ENCODE data around the gene MARCO.

The MARCO gene

DNA sequence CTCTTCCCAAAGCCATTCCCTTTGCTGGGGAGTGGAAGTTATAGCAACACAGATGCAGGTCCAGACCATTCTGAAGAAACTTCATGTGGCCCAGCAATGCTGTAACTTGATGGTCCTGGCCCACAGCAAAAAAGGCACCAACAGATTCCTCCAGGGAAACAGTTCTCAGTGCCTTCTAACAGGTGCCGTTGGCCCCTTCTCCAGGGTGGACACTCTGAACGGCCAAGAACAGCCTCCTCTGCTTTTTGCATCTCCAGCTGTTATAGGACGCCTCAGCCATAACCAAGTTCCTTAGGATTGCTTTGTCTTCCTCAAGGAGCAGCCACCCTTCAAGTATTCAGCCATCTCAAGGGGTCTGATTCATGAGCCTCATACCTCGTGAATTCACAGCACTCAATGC is 38.0 kb downstream of the MARCO start:
- H3K4me1 ChIP-seq (ENCODE audit: control insufficient read depth in 1 of 2, insufficient read depth in 2 of 2, low read length in 2 of 2): no peaks in the 10 kb centered on the region
- H3K4me3 ChIP-seq (ENCODE audit: low read depth in 1 of 2, low read length in 2 of 2): no peak overlapping the region
- H3K36me3 ChIP-seq (ENCODE audit: control insufficient read depth in 1 of 2, insufficient read depth in 2 of 2, low read length in 2 of 2): no peaks in the 10 kb centered on the region
- no peaks in the 10 kb centered on the region for H3K27me3 ChIP-seq (ENCODE audit: low read depth, low read length)
- H3K27ac ChIP-seq (ENCODE audit: low read length): no peak overlapping the region
- H3K9me3 ChIP-seq (ENCODE audit: control insufficient read depth in 1 of 2, low read length in 2 of 2): peaks cover 0 to 3% of the 10 kb centered on the region in 2 donors

DNA sequence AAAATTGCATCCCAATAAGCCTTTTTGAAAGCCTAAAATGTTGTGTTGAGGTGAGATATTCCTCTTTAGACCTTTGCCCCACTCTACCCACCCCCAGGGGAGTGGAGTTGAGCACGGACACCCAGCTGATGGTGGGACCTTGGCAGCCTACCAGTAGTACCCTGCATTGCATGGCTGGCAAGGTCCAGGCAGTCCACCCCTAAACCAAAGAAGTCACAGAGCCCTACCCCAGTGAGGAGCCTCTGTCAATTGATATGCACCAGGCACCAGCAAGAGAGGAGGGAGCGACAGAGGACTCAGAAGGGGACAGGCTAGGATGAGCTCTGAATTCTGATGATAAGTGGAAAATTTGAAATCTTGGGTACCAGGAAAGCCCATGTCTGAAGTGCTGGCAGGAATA is 38.6 kb downstream of the MARCO start:
- Histone ChIP-seq H3K27ac (ENCODE audit: low read length) (no peak overlapping the region), H3K27me3 (ENCODE audit: low read depth, low read length) (no peaks in the 10 kb centered on the region)

DNA sequence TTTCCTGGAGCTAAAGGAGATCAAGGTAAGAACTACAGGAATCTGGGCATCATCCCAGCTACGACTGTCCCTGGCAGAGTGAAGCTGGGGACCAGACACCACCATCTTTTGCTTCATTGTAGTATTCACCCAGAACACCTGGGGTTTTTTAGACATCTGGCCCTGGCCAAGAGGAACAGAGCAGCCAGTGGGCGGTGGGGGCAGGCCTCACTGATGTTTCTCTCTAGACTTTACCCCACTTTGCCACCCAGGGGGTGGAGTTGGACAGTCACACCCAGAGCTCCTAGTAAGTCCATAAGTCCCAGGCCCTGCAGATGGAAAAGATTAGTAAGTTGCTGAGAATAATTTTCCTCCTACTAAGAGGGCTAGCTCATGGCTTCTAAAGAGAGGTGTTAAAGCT is 39.6 kb downstream of the MARCO start:
- Histone ChIP-seq H3K27ac (ENCODE audit: low read length) (no peak overlapping the region), H3K27me3 (ENCODE audit: low read depth, low read length) (no peaks in the 10 kb centered on the region), H3K4me3 (ENCODE audit: low read depth in 1 of 2, low read length in 2 of 2) (no peak overlapping the region), H3K36me3 (ENCODE audit: control insufficient read depth in 1 of 2, insufficient read depth in 2 of 2, low read length in 2 of 2) (no peaks in the 10 kb centered on the region), H3K9me3 (ENCODE audit: control insufficient read depth in 1 of 2, low read length in 2 of 2) (peaks cover 0 to 3% of the 10 kb centered on the region in 2 donors), H3K4me1 (ENCODE audit: control insufficient read depth in 1 of 2, insufficient read depth in 2 of 2, low read length in 2 of 2) (no peaks in the 10 kb centered on the region)

More for the DNA sequence above, 38.6 kb downstream of the MARCO start:
- Histone ChIP-seq H3K9me3 (ENCODE audit: control insufficient read depth in 1 of 2, low read length in 2 of 2) (peaks cover 0 to 3% of the 10 kb centered on the region in 2 donors), H3K4me1 (ENCODE audit: control insufficient read depth in 1 of 2, insufficient read depth in 2 of 2, low read length in 2 of 2) (no peaks in the 10 kb centered on the region), H3K4me3 (ENCODE audit: low read depth in 1 of 2, low read length in 2 of 2) (no peak overlapping the region), H3K36me3 (ENCODE audit: control insufficient read depth in 1 of 2, insufficient read depth in 2 of 2, low read length in 2 of 2) (no peaks in the 10 kb centered on the region)

DNA sequence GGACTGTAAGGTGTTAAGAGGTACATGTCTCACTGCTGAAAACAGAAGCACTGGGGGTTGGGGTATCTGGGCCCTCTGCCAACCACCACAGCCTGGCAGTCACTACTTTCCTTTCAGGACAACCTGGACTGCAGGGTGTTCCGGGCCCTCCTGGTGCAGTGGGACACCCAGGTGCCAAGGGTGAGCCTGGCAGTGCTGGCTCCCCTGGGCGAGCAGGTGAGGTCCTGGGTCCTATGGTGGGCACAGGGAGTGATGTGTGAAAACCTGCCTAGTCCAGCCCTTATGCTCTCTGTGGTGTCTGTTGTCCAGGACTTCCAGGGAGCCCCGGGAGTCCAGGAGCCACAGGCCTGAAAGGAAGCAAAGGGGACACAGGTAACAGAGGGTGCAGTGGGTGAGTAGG is 40.0 kb downstream of the MARCO start:
- Histone ChIP-seq H3K27me3 (ENCODE audit: low read depth, low read length) (no peaks in the 10 kb centered on the region), H3K4me1 (ENCODE audit: control insufficient read depth in 1 of 2, insufficient read depth in 2 of 2, low read length in 2 of 2) (no peaks in the 10 kb centered on the region), H3K9me3 (ENCODE audit: control insufficient read depth in 1 of 2, low read length in 2 of 2) (peaks cover 0 to 2% of the 10 kb centered on the region in 2 donors), H3K4me3 (ENCODE audit: low read depth in 1 of 2, low read length in 2 of 2) (no peak overlapping the region), H3K27ac (ENCODE audit: low read length) (no peak overlapping the region), H3K36me3 (ENCODE audit: control insufficient read depth in 1 of 2, insufficient read depth in 2 of 2, low read length in 2 of 2) (no peaks in the 10 kb centered on the region)

- Histone ChIP-seq H3K4me1 (ENCODE audit: control insufficient read depth in 1 of 2, insufficient read depth in 2 of 2, low read length in 2 of 2) (no peaks in the 10 kb centered on the region), H3K27ac (ENCODE audit: low read length) (no peak overlapping the region), H3K4me3 (ENCODE audit: low read depth in 1 of 2, low read length in 2 of 2) (no peak overlapping the region), H3K27me3 (ENCODE audit: low read depth, low read length) (no peaks in the 10 kb centered on the region), H3K36me3 (ENCODE audit: control insufficient read depth in 1 of 2, insufficient read depth in 2 of 2, low read length in 2 of 2) (no peaks in the 10 kb centered on the region), H3K9me3 (ENCODE audit: control insufficient read depth in 1 of 2, low read length in 2 of 2) (no peaks in the 10 kb centered on the region)
These were observed 41.1 kb downstream of the MARCO start for GRCh38 chr2:118983133-118983532.

GRCh38 chr2:118983915-118984314 is 41.9 kb downstream of the MARCO start:
- H3K36me3 ChIP-seq (ENCODE audit: control insufficient read depth in 1 of 2, insufficient read depth in 2 of 2, low read length in 2 of 2): no peaks in the 10 kb centered on the region
- H3K27me3 ChIP-seq (ENCODE audit: low read depth, low read length): no peaks in the 10 kb centered on the region
- no peaks in the 10 kb centered on the region for H3K9me3 ChIP-seq (ENCODE audit: control insufficient read depth in 1 of 2, low read length in 2 of 2)
- no peak overlapping the region for H3K27ac ChIP-seq (ENCODE audit: low read length)
- H3K4me1 ChIP-seq (ENCODE audit: control insufficient read depth in 1 of 2, insufficient read depth in 2 of 2, low read length in 2 of 2): no peaks in the 10 kb centered on the region
- H3K4me3 ChIP-seq (ENCODE audit: low read depth in 1 of 2, low read length in 2 of 2): no peak overlapping the region

DNA sequence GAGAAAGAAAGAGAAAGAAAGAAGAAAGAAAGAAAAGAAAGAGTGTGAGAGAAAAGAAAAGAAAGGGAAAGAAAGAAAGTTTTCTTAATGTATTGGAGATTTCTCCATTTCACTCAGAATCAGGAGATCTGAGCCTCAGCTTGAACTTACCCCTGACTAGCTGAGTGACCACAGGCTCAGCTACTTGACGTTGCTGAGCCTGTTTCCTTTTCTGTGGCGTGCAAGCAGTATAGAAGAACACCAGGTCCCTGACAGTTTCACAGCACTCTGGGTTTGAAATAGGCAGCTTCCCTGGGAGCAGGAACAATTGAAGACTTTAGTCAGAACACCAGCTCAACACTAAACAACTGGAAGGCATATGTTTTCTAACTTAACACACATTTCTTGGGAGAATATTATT is 44.7 kb downstream of the MARCO start:
- H3K9me3 ChIP-seq (ENCODE audit: control insufficient read depth in 1 of 2, low read length in 2 of 2): no peaks in the 10 kb centered on the region
- no peaks in the 10 kb centered on the region for H3K4me1 ChIP-seq (ENCODE audit: control insufficient read depth in 1 of 2, insufficient read depth in 2 of 2, low read length in 2 of 2)
- H3K27ac ChIP-seq (ENCODE audit: low read length): no peak overlapping the region
- no peak overlapping the region for H3K4me3 ChIP-seq (ENCODE audit: low read depth in 1 of 2, low read length in 2 of 2)
- H3K27me3 ChIP-seq (ENCODE audit: low read depth, low read length): no peaks in the 10 kb centered on the region
- H3K36me3 ChIP-seq (ENCODE audit: control insufficient read depth in 1 of 2, insufficient read depth in 2 of 2, low read length in 2 of 2): no peaks in the 10 kb centered on the region

DNA sequence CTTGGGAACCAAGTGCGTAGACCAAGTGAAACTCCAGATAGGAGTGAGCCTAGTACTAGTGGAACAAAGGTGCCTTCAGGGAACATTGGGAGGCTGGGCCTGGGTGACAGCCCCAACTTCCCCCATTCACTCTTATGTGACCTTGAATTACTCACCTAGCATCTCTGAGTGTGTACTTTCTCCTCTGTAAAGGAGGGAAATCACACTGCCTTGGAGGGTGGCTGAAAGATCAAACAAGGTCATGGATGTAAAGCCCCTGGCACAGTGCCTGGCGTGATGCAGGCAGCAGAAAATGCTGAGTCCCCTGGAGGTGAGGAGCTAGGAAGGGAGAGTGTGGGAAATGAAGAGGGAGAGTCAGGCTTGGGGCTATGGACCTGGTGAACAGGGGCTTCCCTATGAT is 45.9 kb downstream of the MARCO start:
- H3K27ac ChIP-seq (ENCODE audit: low read length): no peak overlapping the region
- no peaks in the 10 kb centered on the region for H3K27me3 ChIP-seq (ENCODE audit: low read depth, low read length)
- no peaks in the 10 kb centered on the region for H3K4me1 ChIP-seq (ENCODE audit: control insufficient read depth in 1 of 2, insufficient read depth in 2 of 2, low read length in 2 of 2)
- H3K4me3 ChIP-seq (ENCODE audit: low read depth in 1 of 2, low read length in 2 of 2): no peak overlapping the region
- no peaks in the 10 kb centered on the region for H3K36me3 ChIP-seq (ENCODE audit: control insufficient read depth in 1 of 2, insufficient read depth in 2 of 2, low read length in 2 of 2)
- no peaks in the 10 kb centered on the region for H3K9me3 ChIP-seq (ENCODE audit: control insufficient read depth in 1 of 2, low read length in 2 of 2)

DNA sequence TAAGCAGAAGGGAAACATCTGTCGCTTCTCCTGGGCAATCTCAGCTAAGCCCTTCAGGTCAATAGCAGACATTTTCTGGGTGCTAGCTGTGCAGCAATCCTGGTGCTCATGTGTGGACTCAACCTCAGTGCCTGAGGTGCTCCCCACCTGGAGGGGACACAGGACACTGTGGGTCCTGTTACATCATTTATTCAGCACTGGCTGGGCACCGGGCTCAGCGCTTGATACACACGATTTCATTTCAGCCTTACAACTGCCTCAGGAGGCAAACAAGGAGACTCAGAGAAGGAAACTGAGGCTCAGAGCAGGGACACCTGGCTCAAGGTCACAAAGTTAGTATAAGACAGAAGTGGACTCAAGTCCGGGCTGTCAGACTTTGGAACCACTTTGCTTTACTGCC is 46.7 kb downstream of the MARCO start:
- no peaks in the 10 kb centered on the region for H3K9me3 ChIP-seq (ENCODE audit: control insufficient read depth in 1 of 2, low read length in 2 of 2)
- no peak overlapping the region for H3K27ac ChIP-seq (ENCODE audit: low read length)
- no peaks in the 10 kb centered on the region for H3K4me1 ChIP-seq (ENCODE audit: control insufficient read depth in 1 of 2, insufficient read depth in 2 of 2, low read length in 2 of 2)
- H3K27me3 ChIP-seq (ENCODE audit: low read depth, low read length): no peaks in the 10 kb centered on the region
- H3K4me3 ChIP-seq (ENCODE audit: low read depth in 1 of 2, low read length in 2 of 2): no peak overlapping the region
- H3K36me3 ChIP-seq (ENCODE audit: control insufficient read depth in 1 of 2, insufficient read depth in 2 of 2, low read length in 2 of 2): no peaks in the 10 kb centered on the region

- H3K9me3 ChIP-seq (ENCODE audit: control insufficient read depth in 1 of 2, low read length in 2 of 2): no peaks in the 10 kb centered on the region
- no peak overlapping the region for H3K4me3 ChIP-seq (ENCODE audit: low read depth in 1 of 2, low read length in 2 of 2)
- H3K36me3 ChIP-seq (ENCODE audit: control insufficient read depth in 1 of 2, insufficient read depth in 2 of 2, low read length in 2 of 2): no peaks in the 10 kb centered on the region
- H3K27me3 ChIP-seq (ENCODE audit: low read depth, low read length): no peaks in the 10 kb centered on the region
- H3K27ac ChIP-seq (ENCODE audit: low read length): no peak overlapping the region
- H3K4me1 ChIP-seq (ENCODE audit: control insufficient read depth in 1 of 2, insufficient read depth in 2 of 2, low read length in 2 of 2): no peaks in the 10 kb centered on the region
These were observed 47.5 kb downstream of the MARCO start for GRCh38 chr2:118989481-118989880.

GRCh38 chr2:118990757-118991545 is 49.0 kb downstream of the MARCO start:
- Histone ChIP-seq H3K4me1 (ENCODE audit: control insufficient read depth in 1 of 2, insufficient read depth in 2 of 2, low read length in 2 of 2) (no peaks in the 10 kb centered on the region), H3K27ac (ENCODE audit: low read length) (no peak overlapping the region), H3K9me3 (ENCODE audit: control insufficient read depth in 1 of 2, low read length in 2 of 2) (no peaks in the 10 kb centered on the region), H3K4me3 (ENCODE audit: low read depth in 1 of 2, low read length in 2 of 2) (no peak overlapping the region), H3K36me3 (ENCODE audit: control insufficient read depth in 1 of 2, insufficient read depth in 2 of 2, low read length in 2 of 2) (no peaks in the 10 kb centered on the region), H3K27me3 (ENCODE audit: low read depth, low read length) (no peaks in the 10 kb centered on the region)

GRCh38 chr2:118991554-118991953 is 49.6 kb downstream of the MARCO start:
- Histone ChIP-seq H3K27ac (ENCODE audit: low read length) (no peak overlapping the region), H3K4me3 (ENCODE audit: low read depth in 1 of 2, low read length in 2 of 2) (no peak overlapping the region), H3K36me3 (ENCODE audit: control insufficient read depth in 1 of 2, insufficient read depth in 2 of 2, low read length in 2 of 2) (no peaks in the 10 kb centered on the region), H3K27me3 (ENCODE audit: low read depth, low read length) (no peaks in the 10 kb centered on the region), H3K4me1 (ENCODE audit: control insufficient read depth in 1 of 2, insufficient read depth in 2 of 2, low read length in 2 of 2) (no peaks in the 10 kb centered on the region), H3K9me3 (ENCODE audit: control insufficient read depth in 1 of 2, low read length in 2 of 2) (no peaks in the 10 kb centered on the region)
